CD14-positive monocyte (primary cell): Measurements from ENCODE around the gene CFAP61. TPM values are rescaled to one million over a fixed set of nuclear protein-coding genes. Genes with fewer than 3 reads are reported as not detected.
"Not testable (repeated sequence)": the region's sequence is repeated elsewhere in the genome, so short reads cannot be mapped to it uniquely, and the experiment has no call there.

Source experiments
- DNase-seq, 3 donors: peaks; one replicate each; pipeline ENCODE4 v3.0.0-alpha.2; 2011 to 2022
- H2AFZ ChIP-seq: 2 replicates; pipeline ENCODE4 v1.6.0; 2012; ENCODE audit warnings: mild to moderate bottlenecking, low read depth, low read length, inconsistent platforms; ENCODE audit not compliant: insufficient read depth, poor library complexity, severe bottlenecking
- H3K27ac ChIP-seq, 2 donors: 1 replicate in 1 of 2; 2 replicates in 1 of 2; pipeline ENCODE4 v1.5.1; 2012 to 2013; ENCODE audit warnings: low read length in 2 of 2, control low read depth in 1 of 2, inconsistent platforms in 1 of 2, low read depth in 1 of 2, mild to moderate bottlenecking in 1 of 2
- H3K27me3 ChIP-seq, 2 donors: one replicate each; pipeline versions ENCODE4 v1.6.0 to v1.6.1; 2011 to 2013; ENCODE audit warnings: low read length in 2 of 2; ENCODE audit not compliant: control insufficient read depth in 2 of 2, insufficient read depth in 2 of 2
- H3K36me3 ChIP-seq, 2 donors: replicated peaks in 1 of 2; 1 replicate in 1 of 2; 2 replicates in 1 of 2; pipeline versions ENCODE4 v1.5.1 to v1.6.1; 2012 to 2013; ENCODE audit warnings: low read length in 2 of 2, control low read depth in 1 of 2, inconsistent platforms in 1 of 2, mild to moderate bottlenecking in 1 of 2; ENCODE audit not compliant: insufficient read depth in 2 of 2, control insufficient read depth in 1 of 2
- H3K4me1 ChIP-seq, 2 donors: 1 replicate in 1 of 2; 2 replicates in 1 of 2; pipeline versions ENCODE4 v1.5.1 to v1.6.1; 2012 to 2013; ENCODE audit warnings: low read length in 2 of 2, control low read depth in 1 of 2, inconsistent platforms in 1 of 2, mild to moderate bottlenecking in 1 of 2, moderate library complexity in 1 of 2; ENCODE audit not compliant: insufficient read depth in 2 of 2, control insufficient read depth in 1 of 2
- H3K4me2 ChIP-seq: replicated peaks from 2 replicates; pipeline ENCODE3; 2012; ENCODE audit warnings: low read length, moderate library complexity, mild to moderate bottlenecking; ENCODE audit not compliant: poor library complexity, severe bottlenecking; ENCODE audit errors: extremely low read depth
- H3K4me3 ChIP-seq, 3 experiments: fragments of 200-600 bp in 1 of 3; sonication (generic) in 1 of 3; replicated peaks in 1 of 3; 1 replicate in 2 of 3; 2 replicates in 1 of 3; pipeline ENCODE4 v1.5.1; 2011 to 2013; ENCODE audit warnings: low read length in 3 of 3, mild to moderate bottlenecking in 3 of 3, control low read depth in 2 of 3, low read depth in 2 of 3, inconsistent platforms in 1 of 3, moderate library complexity in 1 of 3
- H3K79me2 ChIP-seq: 2 replicates; pipeline ENCODE4 v1.6.0; 2012; ENCODE audit warnings: mild to moderate bottlenecking, control low read depth, inconsistent platforms, low read length, moderate library complexity; ENCODE audit not compliant: insufficient read depth
- H3K9ac ChIP-seq: 2 replicates; pipeline ENCODE4 v1.6.0; 2017; ENCODE audit warnings: low read length, mild to moderate bottlenecking; ENCODE audit not compliant: insufficient read depth, poor library complexity, severe bottlenecking
- H3K9me3 ChIP-seq, 2 donors: replicated peaks in 1 of 2; 1 replicate in 1 of 2; 2 replicates in 1 of 2; pipeline versions ENCODE4 v1.5.1 to v1.6.1; 2012 to 2013; ENCODE audit warnings: low read length in 2 of 2, control low read depth in 1 of 2; ENCODE audit not compliant: control insufficient read depth in 1 of 2, insufficient read depth in 1 of 2
- H4K20me1 ChIP-seq: 2 replicates; pipeline ENCODE4 v1.6.0; 2012; ENCODE audit warnings: mild to moderate bottlenecking, low read length, control low read depth, moderate library complexity; ENCODE audit not compliant: insufficient read depth
- H3K27ac Mint-ChIP-seq, 7 donors: one replicate each; pipeline ENCODE4 v1.8.0; 2020; ENCODE audit warnings: mild to moderate bottlenecking in 7 of 7, mixed read lengths in 7 of 7, moderate library complexity in 6 of 7, inconsistent platforms in 2 of 7
- H3K27me3 Mint-ChIP-seq, 3 donors: one replicate each; pipeline ENCODE4 v1.8.0; 2021 to 2022; ENCODE audit warnings: low read depth in 3 of 3, mild to moderate bottlenecking in 3 of 3, mixed read lengths in 3 of 3, moderate library complexity in 3 of 3, inconsistent platforms in 1 of 3
- H3K36me3 Mint-ChIP-seq, 2 donors: one replicate each; pipeline ENCODE4 v1.8.0; 2020; ENCODE audit warnings: mixed read lengths in 2 of 2, inconsistent platforms in 1 of 2, mild to moderate bottlenecking in 1 of 2
- H3K4me1 Mint-ChIP-seq: one replicate; pipeline ENCODE4 v1.8.0; 2020; ENCODE audit warnings: mild to moderate bottlenecking, mixed read lengths
- H3K4me3 Mint-ChIP-seq, 2 donors: one replicate each; pipeline ENCODE4 v1.8.0; 2020; ENCODE audit warnings: mild to moderate bottlenecking in 2 of 2, mixed read lengths in 2 of 2, moderate library complexity in 1 of 2
- H3K9me3 Mint-ChIP-seq, 7 donors: one replicate each; pipeline ENCODE4 v1.8.0; 2020 to 2022; ENCODE audit warnings: mixed read lengths in 7 of 7, mild to moderate bottlenecking in 6 of 7, moderate library complexity in 6 of 7, inconsistent platforms in 2 of 7
- CTCF ChIP-seq: fragments of 200-600 bp; IDR thresholded peaks from one replicate; pipeline ENCODE4 v1.8.0; 2022; ENCODE audit warnings: antibody characterized with exemption, mild to moderate bottlenecking
- WGBS: methylation state at CpG from one replicate; pipeline ENCODE4 v1.1.5; 2013; ENCODE audit warnings: missing lambda C conversion rate; ENCODE audit not compliant: insufficient coverage; 5-methylcytosine and 5-hydroxymethylcytosine counted together
- intact Hi-C, 2 donors: fragments of 100-400 bp; cut with micrococcal nuclease; formaldehyde crosslinking; loops; one replicate each; pipeline versions ENCODE4 v1.15.0 to v1.15.1; 2023
- polyA plus RNA-seq, 3 donors: library from polyadenylated mRNA; depleted of rRNA in 1 of 3; unstranded in 2 of 3; stranded (reverse) in 1 of 3; fragments of 300-500 nt in 2 of 3; fragments of >200 nt in 1 of 3; fragmentation: Illumina TruSeq in 2 of 3; gene quantifications; 1 replicate in 2 of 3; 2 replicates in 1 of 3; pipeline ENCODE4 v1.2.3, GENCODE V29; 2012 to 2021

The CFAP61 gene
- polyA plus RNA-seq, 3 donors, result not detected

GRCh38 chr20:20217621-20218020 is 165.3 kb downstream of the CFAP61 start:
- intact Hi-C loops, result no loop called here
- Mint-ChIP-seq H3K27me3 (peaks cover 8 to 18% (median 11%) of the 10 kb centered on the region in 3 donors), H3K27ac (no peak overlapping the region)

GRCh38 chr20:20218106-20218505 is 165.8 kb downstream of the CFAP61 start:
- 90% methylated on average over 3 of the region's 4 CpGs for WGBS
- H3K36me3 ChIP-seq, H3K79me2 ChIP-seq, H4K20me1 ChIP-seq, H3K4me3 ChIP-seq, H3K27me3 ChIP-seq, H3K9ac ChIP-seq, intact Hi-C loops, H3K4me3 Mint-ChIP-seq, H3K4me1 Mint-ChIP-seq, H3K36me3 Mint-ChIP-seq, H3K4me1 ChIP-seq, H3K27ac Mint-ChIP-seq, H2AFZ ChIP-seq, DNase-seq, H3K4me2 ChIP-seq, H3K27ac ChIP-seq: not testable (repeated sequence)
- Mint-ChIP-seq H3K9me3 (peaks cover 17 to 21% (median 17%) of the 10 kb centered on the region in 7 donors), H3K27me3 (peaks cover 8 to 22% (median 11%) of the 10 kb centered on the region in 3 donors)
- peaks cover 9 to 16% of the 10 kb centered on the region in 2 donors for H3K9me3 ChIP-seq

More at GRCh38 chr20:20217621-20218020, 165.3 kb downstream of the CFAP61 start:
- Histone ChIP-seq H3K9ac (no peak overlapping the region), H3K27ac (no peak overlapping the region), H3K4me3 (no peak overlapping the region), H3K9me3 (peaks cover 9 to 16% of the 10 kb centered on the region in 2 donors), H2AFZ (no peak overlapping the region), H3K79me2 (no peaks in the 10 kb centered on the region), H3K4me2 (no peak overlapping the region), H3K36me3 (no peaks in the 10 kb centered on the region), H3K4me1 (no peaks in the 10 kb centered on the region), H4K20me1 (no peaks in the 10 kb centered on the region), H3K27me3 (peaks cover 0 to 6% of the 10 kb centered on the region in 2 donors)
- H3K36me3 Mint-ChIP-seq, result no peaks in the 10 kb centered on the region
- DNase-seq, result no peak
- peaks cover 17 to 21% (median 17%) of the 10 kb centered on the region in 7 donors for H3K9me3 Mint-ChIP-seq
- no peak overlapping the region for H3K4me3 Mint-ChIP-seq
- 100% methylated on average over 1 of the region's 1 CpG for WGBS
- H3K4me1 Mint-ChIP-seq, result no peaks in the 10 kb centered on the region
- no peak for TF ChIP-seq CTCF
